ENCODE results near the gene APOLD1.
A peak's percentile ranks its signal among the peaks of the same experiment; 100 is the strongest.
"Not testable (repeated sequence)": the region's sequence is repeated elsewhere in the genome, so short reads cannot be mapped to it uniquely, and the experiment has no call there.

APOLD1 gene

GRCh38 chr12:12786706-12787601, 1.5 kb downstream of the APOLD1 start:
- DNase-seq (ENCODE audit: low spot score) = peak; percentile 98

GRCh38 chr12:12788131-12788530, 2.7 kb downstream of the APOLD1 start:
- no peak for DNase-seq (ENCODE audit: low spot score)

GRCh38 chr12:12788675-12789368, 3.4 kb downstream of the APOLD1 start:
- peak; percentile 68 for DNase-seq (ENCODE audit: low spot score)

GRCh38 chr12:12790956-12791355, 5.5 kb downstream of the APOLD1 start:
- no peak for DNase-seq (ENCODE audit: low spot score)

- DNase-seq (ENCODE audit: low spot score) = peak; percentile 64
These were observed 6.4 kb downstream of the APOLD1 start for GRCh38 chr12:12791756-12792369.

GRCh38 chr12:12792421-12792820, 7.0 kb downstream of the APOLD1 start:
- DNase-seq (ENCODE audit: low spot score) = no peak

GRCh38 chr12:12794686-12795085, 9.2 kb downstream of the APOLD1 start:
- no peak for DNase-seq (ENCODE audit: low spot score)

- DNase-seq (ENCODE audit: low spot score) = no peak
These were observed 10.7 kb downstream of the APOLD1 start for GRCh38 chr12:12796171-12796570.

GRCh38 chr12:12796928-12797793, 11.7 kb downstream of the APOLD1 start:
- DNase-seq (ENCODE audit: low spot score) = no peak

GRCh38 chr12:12797794-12798152, 12.3 kb downstream of the APOLD1 start:
- DNase-seq (ENCODE audit: low spot score) = no peak

GRCh38 chr12:12798480-12798879, 13.0 kb downstream of the APOLD1 start:
- DNase-seq (ENCODE audit: low spot score) = no peak

GRCh38 chr12:12799163-12799920, 13.9 kb downstream of the APOLD1 start:
- DNase-seq (ENCODE audit: low spot score) = no peak

GRCh38 chr12:12800406-12801180, 15.1 kb downstream of the APOLD1 start:
- DNase-seq (ENCODE audit: low spot score) = peak; percentile 76

GRCh38 chr12:12801656-12802055, 16.2 kb downstream of the APOLD1 start:
- DNase-seq (ENCODE audit: low spot score) = not testable (repeated sequence)

- DNase-seq (ENCODE audit: low spot score) = peak; percentile 77
These were observed 17.7 kb downstream of the APOLD1 start for GRCh38 chr12:12803186-12803585.

GRCh38 chr12:12804011-12804410, 18.6 kb downstream of the APOLD1 start:
- no peak for DNase-seq (ENCODE audit: low spot score)

- DNase-seq (ENCODE audit: low spot score) = peak; percentile 73
These were observed 19.0 kb downstream of the APOLD1 start for GRCh38 chr12:12804432-12804886.

- no peak for DNase-seq (ENCODE audit: low spot score)
These were observed 21.5 kb downstream of the APOLD1 start for GRCh38 chr12:12806784-12807516.

GRCh38 chr12:12807517-12807903, 22.1 kb downstream of the APOLD1 start:
- DNase-seq (ENCODE audit: low spot score) = not testable (repeated sequence)
